H1 (cell line): ENCODE measurements around the gene PCNX4. TPM values are rescaled to one million over a fixed set of nuclear protein-coding genes. Genes with fewer than 3 reads are reported as not detected.

Source experiments
- ASH2L ChIP-seq: fragments of 200-600, 300-600 bp; sonication (generic); IDR thresholded peaks from one replicate; pipeline ENCODE4 v1.7.1; 2017; ENCODE audit warnings: low read length
- BCL11A ChIP-seq, 2 experiments: IDR thresholded peaks; one replicate each; pipeline ENCODE4 v1.6.1; 2011; ENCODE audit warnings: low read depth in 2 of 2, low read length in 2 of 2, mild to moderate bottlenecking in 2 of 2
- FOSL1 ChIP-seq: IDR thresholded peaks from 2 replicates; pipeline ENCODE4 v1.6.1; 2011; ENCODE audit warnings: mild to moderate bottlenecking, low read depth, low read length, moderate library complexity; ENCODE audit not compliant: insufficient read depth
- JUND ChIP-seq: IDR thresholded peaks from 2 replicates; pipeline ENCODE4 v1.6.1; 2011; ENCODE audit warnings: mild to moderate bottlenecking, improper control_type of control experiment, low read length
- NANOG ChIP-seq: IDR thresholded peaks from 2 replicates; pipeline ENCODE4 v1.6.1; 2011; ENCODE audit warnings: low read length, low read depth, mild to moderate bottlenecking, inconsistent platforms; ENCODE audit not compliant: insufficient read depth, poor library complexity, severe bottlenecking
- PHF8 ChIP-seq: fragments of 200-600 bp; sonication (generic); conservative IDR thresholded peaks from 2 replicates; pipeline ENCODE4 v1.7.1; 2012; ENCODE audit warnings: low read depth, mild to moderate bottlenecking, inconsistent platforms, low read length, moderate library complexity
- POLR2A ChIP-seq, 2 experiments: IDR thresholded peaks; 1 replicate in 1 of 2; 2 replicates in 1 of 2; pipeline ENCODE4 v1.6.1; 2011; ENCODE audit warnings: low read depth in 2 of 2, low read length in 2 of 2, mild to moderate bottlenecking in 2 of 2; ENCODE audit errors: control extremely low read depth in 1 of 2
- POLR2AphosphoS5 ChIP-seq: IDR thresholded peaks from 2 replicates; pipeline ENCODE4 v1.6.1; 2011; ENCODE audit warnings: low read depth, low read length
- SP4 ChIP-seq: IDR thresholded peaks from 2 replicates; pipeline ENCODE4 v1.6.1; 2012; ENCODE audit warnings: low read length, inconsistent platforms
- polyA plus RNA-seq, 7 experiments: library from polyadenylated mRNA; depleted of rRNA in 3 of 7; stranded (reverse) in 5 of 7; unstranded in 2 of 7; fragments of >200 nt in 5 of 7; fragments of 200-250 nt in 2 of 7; gene quantifications; 1 replicate in 5 of 7; 2 replicates in 1 of 7; 4 replicates in 1 of 7; pipeline versions ENCODE4 v1.2.1 to v1.2.3, GENCODE V29; 2011 to 2013; ENCODE audit warnings: missing spikeins in 2 of 7, mixed read lengths in 2 of 7
- total RNA-seq: library from RNA; stranded (reverse); fragmentation: NEBNext Ultra II Directional; extraction: Animal tissue kit (Norgen Biotek cat#: 25700); gene quantifications from 2 replicates; pipeline ENCODE4 v1.2.1, GENCODE V29; 2021
- TF ChIP-seq, protein P1 (sequence below): fragments of 300-600 bp; sonication (generic); IDR thresholded peaks from 2 replicates; pipeline ENCODE4 v1.7.1; 2012; ENCODE audit warnings: low read length, moderate library complexity, mild to moderate bottlenecking, inconsistent platforms; ENCODE audit not compliant: insufficient replicate concordance

PCNX4 gene
- total and polyA plus RNA-seq, 2 of the 8 experiments (the other 6 are each of a cell fraction or from before 2014, with no cell fraction given), result 28.4 to 35.5 TPM

DNA sequence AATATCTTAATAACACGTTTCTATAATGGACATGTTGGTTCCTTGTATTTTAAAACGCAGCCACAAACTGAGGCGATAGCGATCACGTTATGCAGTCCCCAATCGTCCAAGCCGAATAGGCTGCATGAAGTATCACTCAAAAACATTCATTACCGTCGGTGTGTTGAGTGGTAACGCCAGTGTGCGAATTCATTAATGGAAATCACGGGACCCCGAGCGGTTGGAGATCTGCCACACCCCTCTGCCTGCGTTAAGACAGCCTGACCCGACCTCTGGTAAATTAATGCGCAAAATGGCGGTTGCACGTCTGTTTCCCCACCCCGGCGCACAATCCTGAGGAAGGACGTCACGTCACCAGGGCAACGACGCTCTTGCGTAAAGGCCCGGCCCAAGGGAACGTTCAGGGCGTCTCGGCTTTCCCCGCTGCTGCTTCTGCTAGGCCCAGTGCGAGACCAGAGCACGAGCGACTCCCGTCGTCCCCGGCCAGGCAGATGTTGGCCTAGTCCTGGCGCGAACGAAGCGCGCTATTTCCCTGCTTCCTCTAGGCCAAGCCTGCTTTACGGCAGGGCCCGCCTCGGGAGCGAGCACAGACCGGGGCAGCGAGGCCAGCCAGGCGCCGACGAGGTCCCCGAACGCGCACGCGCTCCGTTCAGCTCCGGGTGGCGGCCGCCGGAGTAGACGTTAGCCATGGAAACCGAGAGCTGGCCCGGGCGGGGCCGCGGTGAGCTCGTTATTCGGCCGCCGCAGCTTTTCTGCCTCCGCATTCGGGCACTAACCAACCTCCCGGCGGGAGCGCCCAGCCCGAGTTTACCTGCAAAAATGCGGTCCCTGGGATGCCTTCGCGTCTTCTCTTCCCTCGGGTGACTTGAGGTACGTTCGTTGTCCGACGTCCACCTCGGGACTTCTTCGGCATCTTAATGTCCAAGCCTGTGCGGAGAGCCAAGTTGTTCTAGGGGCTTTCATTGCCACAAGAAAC, at the start of gene PCNX4 (continued):
- TF ChIP-seq, protein P1, sequence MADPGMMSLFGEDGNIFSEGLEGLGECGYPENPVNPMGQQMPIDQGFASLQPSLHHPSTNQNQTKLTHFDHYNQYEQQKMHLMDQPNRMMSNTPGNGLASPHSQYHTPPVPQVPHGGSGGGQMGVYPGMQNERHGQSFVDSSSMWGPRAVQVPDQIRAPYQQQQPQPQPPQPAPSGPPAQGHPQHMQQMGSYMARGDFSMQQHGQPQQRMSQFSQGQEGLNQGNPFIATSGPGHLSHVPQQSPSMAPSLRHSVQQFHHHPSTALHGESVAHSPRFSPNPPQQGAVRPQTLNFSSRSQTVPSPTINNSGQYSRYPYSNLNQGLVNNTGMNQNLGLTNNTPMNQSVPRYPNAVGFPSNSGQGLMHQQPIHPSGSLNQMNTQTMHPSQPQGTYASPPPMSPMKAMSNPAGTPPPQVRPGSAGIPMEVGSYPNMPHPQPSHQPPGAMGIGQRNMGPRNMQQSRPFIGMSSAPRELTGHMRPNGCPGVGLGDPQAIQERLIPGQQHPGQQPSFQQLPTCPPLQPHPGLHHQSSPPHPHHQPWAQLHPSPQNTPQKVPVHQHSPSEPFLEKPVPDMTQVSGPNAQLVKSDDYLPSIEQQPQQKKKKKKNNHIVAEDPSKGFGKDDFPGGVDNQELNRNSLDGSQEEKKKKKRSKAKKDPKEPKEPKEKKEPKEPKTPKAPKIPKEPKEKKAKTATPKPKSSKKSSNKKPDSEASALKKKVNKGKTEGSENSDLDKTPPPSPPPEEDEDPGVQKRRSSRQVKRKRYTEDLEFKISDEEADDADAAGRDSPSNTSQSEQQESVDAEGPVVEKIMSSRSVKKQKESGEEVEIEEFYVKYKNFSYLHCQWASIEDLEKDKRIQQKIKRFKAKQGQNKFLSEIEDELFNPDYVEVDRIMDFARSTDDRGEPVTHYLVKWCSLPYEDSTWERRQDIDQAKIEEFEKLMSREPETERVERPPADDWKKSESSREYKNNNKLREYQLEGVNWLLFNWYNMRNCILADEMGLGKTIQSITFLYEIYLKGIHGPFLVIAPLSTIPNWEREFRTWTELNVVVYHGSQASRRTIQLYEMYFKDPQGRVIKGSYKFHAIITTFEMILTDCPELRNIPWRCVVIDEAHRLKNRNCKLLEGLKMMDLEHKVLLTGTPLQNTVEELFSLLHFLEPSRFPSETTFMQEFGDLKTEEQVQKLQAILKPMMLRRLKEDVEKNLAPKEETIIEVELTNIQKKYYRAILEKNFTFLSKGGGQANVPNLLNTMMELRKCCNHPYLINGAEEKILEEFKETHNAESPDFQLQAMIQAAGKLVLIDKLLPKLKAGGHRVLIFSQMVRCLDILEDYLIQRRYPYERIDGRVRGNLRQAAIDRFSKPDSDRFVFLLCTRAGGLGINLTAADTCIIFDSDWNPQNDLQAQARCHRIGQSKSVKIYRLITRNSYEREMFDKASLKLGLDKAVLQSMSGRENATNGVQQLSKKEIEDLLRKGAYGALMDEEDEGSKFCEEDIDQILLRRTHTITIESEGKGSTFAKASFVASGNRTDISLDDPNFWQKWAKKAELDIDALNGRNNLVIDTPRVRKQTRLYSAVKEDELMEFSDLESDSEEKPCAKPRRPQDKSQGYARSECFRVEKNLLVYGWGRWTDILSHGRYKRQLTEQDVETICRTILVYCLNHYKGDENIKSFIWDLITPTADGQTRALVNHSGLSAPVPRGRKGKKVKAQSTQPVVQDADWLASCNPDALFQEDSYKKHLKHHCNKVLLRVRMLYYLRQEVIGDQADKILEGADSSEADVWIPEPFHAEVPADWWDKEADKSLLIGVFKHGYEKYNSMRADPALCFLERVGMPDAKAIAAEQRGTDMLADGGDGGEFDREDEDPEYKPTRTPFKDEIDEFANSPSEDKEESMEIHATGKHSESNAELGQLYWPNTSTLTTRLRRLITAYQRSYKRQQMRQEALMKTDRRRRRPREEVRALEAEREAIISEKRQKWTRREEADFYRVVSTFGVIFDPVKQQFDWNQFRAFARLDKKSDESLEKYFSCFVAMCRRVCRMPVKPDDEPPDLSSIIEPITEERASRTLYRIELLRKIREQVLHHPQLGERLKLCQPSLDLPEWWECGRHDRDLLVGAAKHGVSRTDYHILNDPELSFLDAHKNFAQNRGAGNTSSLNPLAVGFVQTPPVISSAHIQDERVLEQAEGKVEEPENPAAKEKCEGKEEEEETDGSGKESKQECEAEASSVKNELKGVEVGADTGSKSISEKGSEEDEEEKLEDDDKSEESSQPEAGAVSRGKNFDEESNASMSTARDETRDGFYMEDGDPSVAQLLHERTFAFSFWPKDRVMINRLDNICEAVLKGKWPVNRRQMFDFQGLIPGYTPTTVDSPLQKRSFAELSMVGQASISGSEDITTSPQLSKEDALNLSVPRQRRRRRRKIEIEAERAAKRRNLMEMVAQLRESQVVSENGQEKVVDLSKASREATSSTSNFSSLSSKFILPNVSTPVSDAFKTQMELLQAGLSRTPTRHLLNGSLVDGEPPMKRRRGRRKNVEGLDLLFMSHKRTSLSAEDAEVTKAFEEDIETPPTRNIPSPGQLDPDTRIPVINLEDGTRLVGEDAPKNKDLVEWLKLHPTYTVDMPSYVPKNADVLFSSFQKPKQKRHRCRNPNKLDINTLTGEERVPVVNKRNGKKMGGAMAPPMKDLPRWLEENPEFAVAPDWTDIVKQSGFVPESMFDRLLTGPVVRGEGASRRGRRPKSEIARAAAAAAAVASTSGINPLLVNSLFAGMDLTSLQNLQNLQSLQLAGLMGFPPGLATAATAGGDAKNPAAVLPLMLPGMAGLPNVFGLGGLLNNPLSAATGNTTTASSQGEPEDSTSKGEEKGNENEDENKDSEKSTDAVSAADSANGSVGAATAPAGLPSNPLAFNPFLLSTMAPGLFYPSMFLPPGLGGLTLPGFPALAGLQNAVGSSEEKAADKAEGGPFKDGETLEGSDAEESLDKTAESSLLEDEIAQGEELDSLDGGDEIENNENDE, result no peak
- TF ChIP-seq POLR2AphosphoS5 (peak; percentile 81; the same call in 1 of the 2 replicates), NANOG (peak; percentile 32), ASH2L (peak; percentile 97), POLR2A (IDR thresholded peaks at IDR 0.05; ENCODE audit: control extremely low read depth in 1 of 2, low read depth in 2 of 2, low read length in 2 of 2) (peak; percentile 37 to 97), JUND (peak; percentile 60; the same call in 1 of the 2 replicates), SP4 (no peak), FOSL1 (no peak), PHF8 (peak; percentile 80), BCL11A (IDR thresholded peaks at IDR 0.05; ENCODE audit: low read depth in 2 of 2, low read length in 2 of 2) (no peak)
